ENCODE results near the gene BDP1. TPM values are rescaled to one million over a fixed set of nuclear protein-coding genes. Genes with fewer than 3 reads are reported as not detected.
"Not testable (repeated sequence)": the region's sequence is repeated elsewhere in the genome, so short reads cannot be mapped to it uniquely, and the experiment has no call there.

BDP1 gene
- total and polyA plus RNA-seq, 3 donors from 2014 or later = 7.5 to 47.3 (median 34.6) TPM

GRCh38 chr5:71443891-71444290 is 11.6 kb upstream of the BDP1 start:
- H3K27me3 ChIP-seq; DNase-seq; H3K4me3 ChIP-seq; H3K9me3 ChIP-seq; H3K4me1 ChIP-seq; H3K36me3 ChIP-seq (ENCODE audit: low read depth, missing control alignments); H3K27ac ChIP-seq; intact Hi-C loops (cut with DNase I; ENCODE audit: low total_unique reads): not testable (repeated sequence)
- 49 to 62% methylated on average over 4 of the region's 4 CpGs for WGBS, 2 donors

GRCh38 chr5:71445015-71445414 is 10.4 kb upstream of the BDP1 start:
- H3K27me3 ChIP-seq; intact Hi-C loops (cut with DNase I; ENCODE audit: low total_unique reads); H3K27ac ChIP-seq; DNase-seq; H3K4me3 ChIP-seq; H3K36me3 ChIP-seq (ENCODE audit: low read depth, missing control alignments); H3K9me3 ChIP-seq; H3K4me1 ChIP-seq: not testable (repeated sequence)
- 63 to 67% methylated on average over 1 of the region's 1 CpG for WGBS, 2 donors

GRCh38 chr5:71445523-71446152 is 9.8 kb upstream of the BDP1 start:
- 3 to 6% methylated on average over 4 to 10 of the region's 20 CpGs for WGBS, 2 donors
- H3K9me3 ChIP-seq; H3K4me1 ChIP-seq; H3K27me3 ChIP-seq; H3K27ac ChIP-seq; H3K4me3 ChIP-seq; H3K36me3 ChIP-seq (ENCODE audit: low read depth, missing control alignments); intact Hi-C loops (cut with DNase I; ENCODE audit: low total_unique reads): not testable (repeated sequence)
- peak; percentile 29 for DNase-seq

- H3K4me1 ChIP-seq; H3K36me3 ChIP-seq (ENCODE audit: low read depth, missing control alignments); intact Hi-C loops (cut with DNase I; ENCODE audit: low total_unique reads); H3K27me3 ChIP-seq; DNase-seq; H3K27ac ChIP-seq; H3K9me3 ChIP-seq; H3K4me3 ChIP-seq: not testable (repeated sequence)
- 51 to 63% methylated on average over 12 to 13 of the region's 13 CpGs for WGBS, 2 donors
Measured at GRCh38 chr5:71446540-71447216, 8.8 kb upstream of the BDP1 start.

- WGBS, 2 donors = 13 to 17% methylated on average over 5 of the region's 6 CpGs
- H3K4me3 ChIP-seq; H3K27ac ChIP-seq; intact Hi-C loops (cut with DNase I; ENCODE audit: low total_unique reads); H3K27me3 ChIP-seq; H3K36me3 ChIP-seq (ENCODE audit: low read depth, missing control alignments); H3K4me1 ChIP-seq; H3K9me3 ChIP-seq: not testable (repeated sequence)
- peak in 1 of 3 experiments; percentile 12 for TF ChIP-seq CTCF (IDR thresholded peaks at IDR 0.05)
- peak; percentile 46 for DNase-seq
Measured at GRCh38 chr5:71447218-71447808, 8.1 kb upstream of the BDP1 start.

GRCh38 chr5:71452876-71453275 is 2.6 kb upstream of the BDP1 start:
- no peak for TF ChIP-seq CTCF (IDR thresholded peaks at IDR 0.05)
- no peak for TF ChIP-seq POLR2A (IDR thresholded peaks at IDR 0.05)
- intact Hi-C loops (cut with DNase I; ENCODE audit: low total_unique reads) = no loop called here
- DNase-seq = no peak
- H3K9me3 ChIP-seq = no peaks in the 10 kb centered on the region
- no peaks in the 10 kb centered on the region for H3K27me3 ChIP-seq
- no peaks in the 10 kb centered on the region for H3K36me3 ChIP-seq (ENCODE audit: low read depth, missing control alignments)
- H3K4me1 ChIP-seq = peaks cover 6% of the 10 kb centered on the region
- H3K27ac ChIP-seq = no peak overlapping the region
- no peak overlapping the region for H3K4me3 ChIP-seq
- WGBS, 2 donors = 60 to 70% methylated on average over 2 of the region's 2 CpGs

Measured in testis (tissue), 3 donors.